ENCODE measurements around the gene PDRG1.

DNA sequence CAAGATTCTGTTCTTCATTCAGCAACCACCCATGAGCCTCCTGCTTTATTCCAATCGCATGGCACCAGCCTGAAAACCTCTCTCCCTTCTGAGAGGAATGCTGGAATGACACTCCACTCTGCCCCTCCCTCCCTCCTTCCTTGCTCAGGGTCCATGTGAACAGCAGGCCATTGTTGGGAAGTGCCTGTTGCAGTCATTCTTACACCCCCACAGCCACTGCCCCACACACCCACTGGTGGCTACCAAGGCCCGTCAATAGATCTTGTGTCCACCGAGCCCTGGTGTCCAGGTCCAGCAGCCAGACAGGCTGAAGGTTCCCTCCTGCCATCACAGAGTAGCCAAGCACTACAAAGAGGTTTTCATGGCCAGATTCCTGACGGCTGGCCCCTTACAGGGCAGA is 6.5 kb downstream of the PDRG1 start:
- no peak for TF ChIP-seq POLR2A (IDR thresholded peaks at IDR 0.05)
- TF ChIP-seq, protein P1, sequence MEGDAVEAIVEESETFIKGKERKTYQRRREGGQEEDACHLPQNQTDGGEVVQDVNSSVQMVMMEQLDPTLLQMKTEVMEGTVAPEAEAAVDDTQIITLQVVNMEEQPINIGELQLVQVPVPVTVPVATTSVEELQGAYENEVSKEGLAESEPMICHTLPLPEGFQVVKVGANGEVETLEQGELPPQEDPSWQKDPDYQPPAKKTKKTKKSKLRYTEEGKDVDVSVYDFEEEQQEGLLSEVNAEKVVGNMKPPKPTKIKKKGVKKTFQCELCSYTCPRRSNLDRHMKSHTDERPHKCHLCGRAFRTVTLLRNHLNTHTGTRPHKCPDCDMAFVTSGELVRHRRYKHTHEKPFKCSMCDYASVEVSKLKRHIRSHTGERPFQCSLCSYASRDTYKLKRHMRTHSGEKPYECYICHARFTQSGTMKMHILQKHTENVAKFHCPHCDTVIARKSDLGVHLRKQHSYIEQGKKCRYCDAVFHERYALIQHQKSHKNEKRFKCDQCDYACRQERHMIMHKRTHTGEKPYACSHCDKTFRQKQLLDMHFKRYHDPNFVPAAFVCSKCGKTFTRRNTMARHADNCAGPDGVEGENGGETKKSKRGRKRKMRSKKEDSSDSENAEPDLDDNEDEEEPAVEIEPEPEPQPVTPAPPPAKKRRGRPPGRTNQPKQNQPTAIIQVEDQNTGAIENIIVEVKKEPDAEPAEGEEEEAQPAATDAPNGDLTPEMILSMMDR (IDR thresholded peaks at IDR 0.05) = no peak

Measured in right lobe of liver (tissue), 4 donors.